GM21825 (cell line): Measurements from ENCODE around the gene SLC6A18.
"Not testable (repeated sequence)": the region's sequence is repeated elsewhere in the genome, so short reads cannot be mapped to it uniquely, and the experiment has no call there.

ENCODE experiments used
- ATAC-seq: cut with Tn5 transposase; IDR thresholded peaks from one replicate; pipeline ENCODE4 v1.9.1; 2021; ENCODE audit warnings: mild to moderate bottlenecking, moderate library complexity; ENCODE audit not compliant: unreplicated experiment

SLC6A18 gene

GRCh38 chr5:1270933-1271914 lies 46.0 kb downstream of the SLC6A18 start:
- no peak for ATAC-seq

GRCh38 chr5:1272201-1272600 lies 47.0 kb downstream of the SLC6A18 start:
- no peak for ATAC-seq

GRCh38 chr5:1273745-1274144 lies 48.6 kb downstream of the SLC6A18 start:
- ATAC-seq: no peak

- no peak for ATAC-seq
Measured at GRCh38 chr5:1274471-1274870, 49.3 kb downstream of the SLC6A18 start.

- ATAC-seq: not testable (repeated sequence)
Measured at GRCh38 chr5:1275397-1276391, 50.5 kb downstream of the SLC6A18 start.

- no peak for ATAC-seq
Measured at GRCh38 chr5:1276930-1277329, 51.7 kb downstream of the SLC6A18 start.

- ATAC-seq: no peak
Measured at GRCh38 chr5:1277331-1277730, 52.1 kb downstream of the SLC6A18 start.

GRCh38 chr5:1277781-1278180 lies 52.6 kb downstream of the SLC6A18 start:
- no peak for ATAC-seq

- no peak for ATAC-seq
Measured at GRCh38 chr5:1278216-1278615, 53.0 kb downstream of the SLC6A18 start.

GRCh38 chr5:1278656-1279442 lies 53.7 kb downstream of the SLC6A18 start:
- no peak for ATAC-seq

- ATAC-seq: no peak
Measured at GRCh38 chr5:1279443-1280151, 54.4 kb downstream of the SLC6A18 start.

GRCh38 chr5:1280177-1281037 lies 55.2 kb downstream of the SLC6A18 start:
- ATAC-seq: no peak

GRCh38 chr5:1281038-1281882 lies 56.1 kb downstream of the SLC6A18 start:
- ATAC-seq: no peak

GRCh38 chr5:1282131-1282992 lies 57.2 kb downstream of the SLC6A18 start:
- ATAC-seq: no peak

GRCh38 chr5:1282993-1283728 lies 58.0 kb downstream of the SLC6A18 start:
- ATAC-seq: not testable (repeated sequence)

GRCh38 chr5:1283729-1284041 lies 58.5 kb downstream of the SLC6A18 start:
- not testable (repeated sequence) for ATAC-seq
